Kidney glomerular epithelial cell (primary cell): Measurements from ENCODE around the gene THAP2.
"Not testable (repeated sequence)": the region's sequence is repeated elsewhere in the genome, so short reads cannot be mapped to it uniquely, and the experiment has no call there.

Experiments
- DNase-seq: peaks from one replicate; lab custom pipeline; 2025; lab: John Stamatoyannopoulos, UW

Gene THAP2

GRCh38 chr12:71662849-71663560, 1.1 kb upstream of the THAP2 start:
- DNase-seq, result no peak

- peak; percentile 42 for DNase-seq
These were observed 449 bp downstream of the THAP2 start for GRCh38 chr12:71664411-71665089.

DNA sequence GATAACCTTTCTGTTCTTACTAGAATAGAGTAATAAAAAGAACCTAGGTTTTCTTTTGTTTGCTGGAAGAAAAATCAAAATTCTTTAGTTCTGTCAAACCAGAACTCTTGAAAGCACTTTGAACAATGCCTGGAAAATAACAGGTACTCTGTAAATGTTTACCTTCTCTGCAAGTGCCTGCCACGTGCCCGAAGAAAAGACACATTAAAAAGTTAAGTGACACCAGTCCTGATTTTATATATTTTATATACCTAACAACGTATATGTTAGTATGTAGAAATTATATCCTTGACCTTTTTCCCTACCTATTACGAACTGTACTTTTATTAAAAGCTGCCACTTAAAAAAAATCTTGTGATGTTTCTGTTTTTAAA, 976 bp downstream of the THAP2 start:
- no peak for DNase-seq

DNA sequence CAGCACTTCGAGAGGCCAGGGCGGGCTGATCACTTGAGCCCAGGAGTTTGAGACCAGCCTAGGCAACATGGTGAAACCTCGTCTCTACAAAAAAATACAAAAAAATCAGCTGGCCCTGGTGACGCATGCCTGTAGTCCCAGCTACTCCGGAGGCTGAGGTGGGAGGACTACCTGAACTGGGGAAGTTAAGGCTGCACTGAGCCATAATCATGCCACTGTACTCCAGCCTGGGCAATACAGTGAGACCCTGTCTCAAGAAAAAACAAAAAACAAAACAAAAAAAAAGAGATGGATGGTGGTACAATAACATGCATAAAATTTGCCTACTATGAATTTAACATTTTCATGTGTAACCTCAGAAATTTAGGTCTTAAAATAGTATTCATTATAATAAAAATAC, 2.2 kb downstream of the THAP2 start:
- DNase-seq, result no peak

DNA sequence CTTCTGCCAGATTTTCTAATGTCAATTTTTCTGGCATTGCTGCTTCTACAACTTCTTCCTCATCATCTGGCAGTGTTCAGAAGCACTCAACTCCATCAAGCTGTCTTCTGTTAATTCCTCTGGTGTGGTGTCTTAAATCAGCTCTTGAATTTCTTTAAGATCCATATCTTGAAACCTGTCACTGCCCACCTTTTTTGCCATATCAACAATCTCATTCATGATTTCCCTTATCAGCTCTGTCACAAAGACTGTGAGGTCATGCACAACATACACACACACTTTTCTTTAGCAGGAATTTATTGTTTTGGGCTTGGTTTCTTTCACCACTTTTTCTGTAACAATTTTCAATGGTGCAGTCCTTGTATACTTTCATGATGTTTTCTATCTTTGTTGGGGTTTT, 7.2 kb downstream of the THAP2 start:
- no peak for DNase-seq

- DNase-seq, result no peak
These were observed 7.7 kb downstream of the THAP2 start for GRCh38 chr12:71671816-71672215.

DNA sequence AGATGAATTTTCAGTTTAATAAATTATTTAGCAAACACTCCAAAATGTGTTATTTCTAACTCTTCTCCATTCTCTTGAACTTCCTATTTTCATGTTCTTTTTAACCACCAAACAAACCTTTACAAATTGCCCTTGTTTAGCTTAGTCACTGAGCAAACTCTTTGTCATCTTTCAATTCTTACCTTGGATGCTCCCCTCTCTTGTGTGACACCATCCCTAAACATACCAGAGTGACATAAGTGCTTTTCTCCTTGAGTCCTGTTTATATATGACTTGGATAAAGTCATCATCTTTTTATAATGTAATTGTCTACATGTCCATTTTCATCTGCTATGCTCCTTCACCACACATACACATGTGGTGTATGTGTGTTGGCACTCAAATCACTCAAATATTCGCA, 18.4 kb downstream of the THAP2 start:
- DNase-seq, result no peak

DNA sequence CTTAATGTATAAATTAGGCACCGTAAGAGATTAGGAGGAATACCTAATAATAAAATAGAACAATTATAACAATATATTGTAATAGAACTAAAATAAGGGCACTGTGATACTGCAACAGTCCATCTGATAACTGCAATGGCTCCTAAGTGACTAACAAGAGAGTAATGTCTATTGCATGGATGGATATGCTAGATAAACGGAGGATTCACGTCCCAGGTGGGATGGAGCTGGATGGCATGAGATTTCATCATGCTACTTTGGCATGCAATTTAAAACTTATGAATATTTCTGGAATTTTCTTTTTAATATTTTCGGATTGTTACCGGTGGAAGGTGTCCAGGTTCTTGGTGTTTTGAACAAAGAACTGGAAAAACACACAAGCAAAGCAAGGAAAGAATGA, 19.5 kb downstream of the THAP2 start:
- DNase-seq, result no peak

GRCh38 chr12:71684081-71684480, 20.0 kb downstream of the THAP2 start:
- DNase-seq, result no peak

GRCh38 chr12:71685312-71685906, 21.3 kb downstream of the THAP2 start:
- no peak for DNase-seq

GRCh38 chr12:71685914-71686657, 22.0 kb downstream of the THAP2 start, which contains the start of gene TMEM19:
Gene TMEM19 (plus strand): TSS chr12:71686082. CDS start chr12:71686681, 599 bp downstream.
- DNase-seq, result peak; percentile 89

DNA sequence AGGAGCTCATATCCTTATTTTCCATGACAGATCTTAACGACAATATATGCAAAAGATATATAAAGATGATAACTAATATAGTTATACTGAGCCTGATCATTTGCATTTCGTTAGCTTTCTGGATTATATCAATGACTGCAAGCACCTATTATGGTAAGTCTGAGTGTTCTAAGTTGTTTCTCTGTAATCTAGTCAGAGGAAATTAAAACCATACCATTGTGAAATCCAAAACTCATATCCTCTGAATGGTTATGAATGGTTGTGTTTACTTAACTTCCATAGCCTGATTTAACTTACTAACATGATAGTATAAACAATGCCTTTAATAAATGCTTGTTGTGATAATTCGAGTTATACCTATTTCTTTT, 22.5 kb downstream of the THAP2 start:
- DNase-seq, result no peak

DNA sequence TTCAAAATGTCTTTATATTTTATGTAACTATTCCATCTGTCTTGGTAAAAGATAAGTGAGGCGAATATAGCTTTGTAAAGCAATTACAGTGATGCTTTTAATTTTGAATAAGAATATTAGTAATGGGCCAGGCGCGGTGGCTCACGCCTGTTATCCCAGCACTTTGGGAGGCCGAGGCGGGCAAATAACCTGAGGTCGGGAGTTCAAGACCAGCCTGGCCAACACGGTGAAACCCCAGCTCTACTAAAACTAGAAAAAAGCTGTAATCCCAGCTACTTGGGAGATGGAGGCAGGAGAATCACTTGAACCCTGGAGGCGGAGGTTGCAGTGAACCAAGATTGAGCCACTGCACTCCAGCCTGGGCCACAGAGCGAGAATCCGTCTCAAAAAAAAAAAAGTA, 23.1 kb downstream of the THAP2 start:
- not testable (repeated sequence) for DNase-seq

DNA sequence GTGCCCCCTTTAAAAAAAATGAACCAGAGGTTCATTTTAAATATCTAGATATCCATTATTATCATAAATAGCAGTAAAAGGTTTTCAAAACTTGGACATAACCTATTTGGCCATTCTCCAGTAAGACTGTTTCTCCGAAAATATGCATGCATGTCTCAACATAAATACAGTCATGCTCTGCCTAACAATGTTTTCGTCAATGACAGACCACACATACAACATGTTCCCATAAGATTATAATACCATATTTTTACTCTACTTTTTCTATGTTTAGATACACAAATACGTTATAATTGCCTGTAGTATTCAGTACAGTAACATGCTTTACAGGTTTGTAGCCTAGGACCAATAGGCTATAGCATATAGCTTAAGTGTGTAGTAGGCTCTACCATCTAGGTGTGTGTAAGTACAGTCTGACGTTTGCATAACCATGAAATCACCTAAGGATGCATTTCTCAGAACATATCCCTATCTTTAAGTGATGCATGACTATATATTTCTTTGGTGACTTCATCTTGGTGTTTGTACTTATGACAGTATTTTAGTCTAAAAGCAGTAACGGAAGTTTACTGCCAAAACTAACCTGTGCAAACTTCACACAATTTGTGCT, 25.0 kb downstream of the THAP2 start:
- DNase-seq, result no peak

GRCh38 chr12:71691504-71692129, 27.5 kb downstream of the THAP2 start:
- no peak for DNase-seq

DNA sequence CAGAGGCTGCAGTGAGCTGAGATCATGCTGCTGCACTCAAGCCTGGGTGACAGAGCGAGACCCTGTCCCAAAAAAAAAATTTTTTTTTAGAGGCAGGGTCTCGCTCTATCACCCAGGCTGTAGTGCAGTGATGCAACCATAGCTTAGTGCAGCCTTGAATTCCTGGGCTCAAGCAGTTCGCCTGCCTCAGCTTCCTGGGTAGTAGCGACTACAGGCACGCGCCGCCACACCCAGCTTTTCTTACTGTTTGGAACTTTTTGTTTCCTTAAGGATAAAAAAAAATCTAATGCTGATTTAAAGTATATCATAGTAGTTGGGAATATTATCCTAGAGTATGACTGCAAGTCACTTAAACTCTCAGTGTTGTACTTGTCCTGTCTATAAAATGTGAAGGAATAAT, 29.0 kb downstream of the THAP2 start:
- DNase-seq, result no peak

DNA sequence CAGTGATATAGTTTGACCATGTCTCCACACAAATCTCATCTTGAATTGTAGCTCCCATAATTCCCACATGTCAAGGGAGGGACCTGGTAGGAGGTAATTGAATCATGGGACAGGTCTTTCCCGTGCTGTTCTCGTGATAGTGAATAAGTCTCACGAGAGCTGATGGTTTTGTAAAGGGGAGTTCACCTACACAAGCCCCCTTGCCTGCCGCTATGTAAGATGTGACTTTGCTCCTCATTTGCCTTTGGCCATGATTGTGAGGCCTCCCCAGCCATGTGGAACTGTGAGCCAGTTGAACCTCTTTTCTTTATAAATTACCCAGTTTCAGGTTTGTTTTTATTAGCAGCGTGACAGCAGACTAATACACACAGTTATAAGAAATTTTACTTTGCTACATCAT, 29.6 kb downstream of the THAP2 start:
- DNase-seq, result not testable (repeated sequence)

GRCh38 chr12:71694099-71694820, 30.2 kb downstream of the THAP2 start:
- DNase-seq, result no peak

DNA sequence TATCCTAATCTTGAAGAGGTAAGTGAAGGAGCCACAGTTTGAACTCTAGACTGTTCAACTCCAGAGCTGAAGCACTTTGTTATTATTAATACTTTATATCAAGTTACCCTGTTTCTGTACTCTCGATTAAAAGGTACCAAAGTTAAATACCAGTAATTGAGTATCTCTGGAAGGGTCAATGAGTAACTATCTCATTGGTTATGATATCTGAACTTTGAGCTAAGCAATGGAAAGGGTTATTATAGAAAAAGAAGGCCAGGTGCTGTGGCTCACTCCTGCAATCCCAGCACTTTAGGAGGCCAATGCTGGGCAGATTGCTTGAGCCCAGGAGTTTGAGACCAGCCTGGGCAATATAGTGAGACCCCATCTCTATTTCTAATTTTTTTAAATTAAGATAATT, 31.7 kb downstream of the THAP2 start:
- DNase-seq, result no peak

DNA sequence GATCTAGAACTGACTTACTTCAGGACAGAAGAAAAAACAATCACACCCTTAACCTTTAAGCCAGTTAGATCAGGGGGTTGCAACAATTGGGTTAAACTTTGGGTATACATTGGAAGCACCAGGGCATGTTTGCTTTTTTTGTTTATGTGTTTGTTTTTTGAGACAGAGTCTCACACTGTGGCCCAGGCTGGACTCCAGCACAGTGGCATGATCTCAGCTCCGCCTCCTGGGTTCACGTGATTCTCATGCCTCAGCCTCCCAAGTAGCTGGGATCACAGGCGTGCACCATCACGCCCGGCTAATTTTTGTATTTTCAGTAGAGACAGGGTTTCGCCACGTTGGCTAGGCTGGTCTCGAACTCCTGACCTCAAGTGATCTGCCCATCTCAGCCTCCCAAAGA, 38.1 kb downstream of the THAP2 start:
- DNase-seq, result not testable (repeated sequence)

DNA sequence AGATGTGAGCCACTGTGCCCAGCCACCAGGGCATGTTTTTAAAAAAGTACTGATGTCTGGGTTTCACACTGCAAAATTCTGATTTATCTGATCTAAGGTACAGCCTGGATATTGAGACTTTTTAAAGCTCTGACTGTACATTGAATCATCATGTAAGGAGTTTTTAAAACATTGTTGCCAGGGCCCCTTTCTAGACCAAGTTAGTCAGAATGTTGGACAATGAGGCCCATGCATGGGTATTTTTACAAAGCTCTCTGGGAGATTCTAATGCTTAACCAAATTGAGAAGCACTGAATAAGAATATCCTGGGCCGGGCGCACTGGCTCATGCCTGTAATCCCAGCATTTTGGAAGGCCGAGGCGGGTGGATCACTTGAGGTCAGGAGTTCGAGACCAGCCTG, 38.5 kb downstream of the THAP2 start:
- DNase-seq, result no peak
